ENCODE results near the gene S100A5.

The S100A5 gene

GRCh38 chr1:153506386-153506785, 34.3 kb downstream of the S100A5 start:
- DNase-seq: no peak

GRCh38 chr1:153505576-153505975, 35.2 kb downstream of the S100A5 start:
- no peak for DNase-seq

GRCh38 chr1:153503766-153504165, 37.0 kb downstream of the S100A5 start:
- DNase-seq: no peak

GRCh38 chr1:153498746-153499145, 42.0 kb downstream of the S100A5 start:
- no peak for DNase-seq

- DNase-seq: no peak
Observed at GRCh38 chr1:153495536-153495935, 45.2 kb downstream of the S100A5 start.

- DNase-seq: peak; percentile 92
Observed at GRCh38 chr1:153494976-153495535, 45.7 kb downstream of the S100A5 start.

- peak; percentile 28 for DNase-seq
Observed at GRCh38 chr1:153493343-153493960, 47.3 kb downstream of the S100A5 start.

GRCh38 chr1:153490272-153491051, 50.3 kb downstream of the S100A5 start:
- peak; percentile 85 for DNase-seq

- DNase-seq: no peak
Observed at GRCh38 chr1:153488731-153489130, 52.0 kb downstream of the S100A5 start.

- DNase-seq: no peak
Observed at GRCh38 chr1:153487707-153488106, 53.0 kb downstream of the S100A5 start.

Data from NCI-H1436 (cell line).